AG08395 (cell line): ENCODE results near the gene RUVBL2.

ENCODE experiments used
- DNase-seq: peaks from one replicate; pipeline ENCODE4 v3.0.0; 2012; ENCODE audit warnings: mixed read lengths, low spot score

Gene RUVBL2

DNA sequence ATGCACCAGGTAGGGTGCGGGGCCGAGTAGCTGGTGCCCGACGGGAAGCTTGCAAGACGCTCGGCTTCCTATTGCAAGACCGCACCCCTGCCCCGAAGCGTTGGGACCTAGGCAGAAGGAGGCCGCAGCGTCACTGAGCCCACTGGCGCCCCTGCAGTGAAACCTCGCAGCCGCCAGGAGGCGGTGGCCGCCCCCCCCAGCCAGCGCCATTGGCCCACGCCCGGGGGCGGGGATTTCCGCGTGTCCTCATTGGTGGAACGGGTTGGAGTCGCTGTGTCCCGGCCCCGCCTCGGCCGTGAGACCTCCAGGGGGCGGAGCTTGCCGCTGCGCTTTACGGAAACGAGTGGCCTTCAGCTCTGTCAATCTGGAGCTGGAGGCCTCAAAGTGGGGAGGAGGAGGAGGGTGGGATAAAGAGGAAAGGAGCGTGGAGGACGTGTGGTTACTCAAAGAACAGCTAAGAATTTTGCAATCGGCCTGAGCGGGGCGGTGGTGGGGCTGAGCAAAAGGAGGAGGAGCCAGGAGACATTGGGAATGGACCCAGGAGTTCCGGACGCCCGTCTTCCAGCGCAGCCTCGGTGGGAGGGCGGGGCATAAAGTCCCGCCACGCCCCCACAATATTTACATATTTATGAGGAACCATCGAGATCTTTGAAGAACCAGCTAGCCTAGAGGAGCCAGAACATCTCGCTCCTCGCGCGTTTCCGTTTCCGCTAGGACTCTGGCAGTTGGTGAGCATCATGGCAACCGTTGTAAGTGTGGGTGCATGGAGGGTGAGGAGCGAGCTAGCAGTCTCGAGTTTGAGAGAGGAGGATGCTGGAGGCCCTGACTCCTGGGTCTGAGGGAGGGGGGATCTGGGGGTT is at the start of gene RUVBL2, which contains the start of gene GYS1:
TSS of gene RUVBL2 (plus strand) at position 713 of the 860 bp plus-strand sequence. CDS start at position 738, 25 bp downstream.
TSS of gene GYS1 (minus strand) at position 135 of the 860 bp plus-strand sequence. CDS start 197 bp downstream, outside the sequence.
- DNase-seq, result peak; percentile 99

DNA sequence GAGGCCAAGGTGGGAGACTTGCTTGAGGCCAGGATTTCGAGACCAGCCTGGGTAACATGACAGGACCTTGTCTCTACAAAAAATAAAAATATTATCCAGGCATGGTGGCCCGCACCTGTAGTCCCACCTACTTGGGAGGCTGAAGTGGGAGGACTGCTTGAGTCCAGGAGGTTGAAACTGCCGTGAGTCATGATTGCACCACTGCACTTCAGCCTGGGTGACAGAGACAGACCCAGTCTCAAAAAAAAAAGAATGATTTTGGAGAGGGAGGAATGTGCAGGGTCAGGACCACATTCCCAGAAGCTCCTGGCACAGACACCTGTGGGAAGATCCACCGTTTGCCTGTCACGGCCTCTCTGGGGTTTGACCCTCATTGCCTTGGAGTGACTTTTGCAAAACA is 48.3 kb upstream of the RUVBL2 start:
- DNase-seq, result no peak

DNA sequence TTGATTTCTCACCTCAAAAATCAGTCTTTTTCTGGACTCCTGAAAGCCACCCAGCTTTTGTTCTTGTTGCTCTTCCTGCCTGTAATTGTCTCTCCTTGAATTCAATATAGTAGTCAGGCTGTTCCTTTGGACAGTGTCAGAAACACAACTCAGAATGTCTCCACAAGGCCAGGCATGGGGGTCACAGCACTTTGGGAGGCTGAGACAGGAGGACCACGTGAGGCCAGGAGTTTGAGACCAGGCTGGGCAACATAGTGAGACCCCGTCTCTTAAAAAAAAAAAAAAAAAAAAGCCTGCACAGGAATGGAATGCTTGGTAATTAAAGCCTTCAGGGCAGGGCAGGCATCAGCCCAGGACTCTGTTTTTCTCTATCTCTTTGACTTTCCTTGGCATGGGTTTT is 47.9 kb upstream of the RUVBL2 start:
- DNase-seq, result no peak

GRCh38 chr19:48946463-48947257 is 47.0 kb upstream of the RUVBL2 start:
- DNase-seq, result no peak

DNA sequence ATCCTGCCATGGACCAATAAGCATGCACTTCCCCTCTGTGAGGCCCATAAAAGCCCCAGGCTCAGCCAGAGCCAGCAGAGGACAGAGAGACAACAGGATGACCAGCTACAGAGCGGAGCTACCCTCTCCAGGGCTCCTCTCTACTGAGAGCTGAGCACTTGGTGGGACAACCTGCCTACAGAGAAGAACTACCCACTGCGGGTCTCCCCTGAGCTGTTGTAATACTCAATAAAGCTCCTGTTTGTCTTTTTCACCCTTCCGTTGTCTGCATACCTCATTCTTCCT is 46.5 kb upstream of the RUVBL2 start:
- DNase-seq, result no peak

- no peak for DNase-seq
These were observed 43.5 kb upstream of the RUVBL2 start for GRCh38 chr19:48950159-48950558.

DNA sequence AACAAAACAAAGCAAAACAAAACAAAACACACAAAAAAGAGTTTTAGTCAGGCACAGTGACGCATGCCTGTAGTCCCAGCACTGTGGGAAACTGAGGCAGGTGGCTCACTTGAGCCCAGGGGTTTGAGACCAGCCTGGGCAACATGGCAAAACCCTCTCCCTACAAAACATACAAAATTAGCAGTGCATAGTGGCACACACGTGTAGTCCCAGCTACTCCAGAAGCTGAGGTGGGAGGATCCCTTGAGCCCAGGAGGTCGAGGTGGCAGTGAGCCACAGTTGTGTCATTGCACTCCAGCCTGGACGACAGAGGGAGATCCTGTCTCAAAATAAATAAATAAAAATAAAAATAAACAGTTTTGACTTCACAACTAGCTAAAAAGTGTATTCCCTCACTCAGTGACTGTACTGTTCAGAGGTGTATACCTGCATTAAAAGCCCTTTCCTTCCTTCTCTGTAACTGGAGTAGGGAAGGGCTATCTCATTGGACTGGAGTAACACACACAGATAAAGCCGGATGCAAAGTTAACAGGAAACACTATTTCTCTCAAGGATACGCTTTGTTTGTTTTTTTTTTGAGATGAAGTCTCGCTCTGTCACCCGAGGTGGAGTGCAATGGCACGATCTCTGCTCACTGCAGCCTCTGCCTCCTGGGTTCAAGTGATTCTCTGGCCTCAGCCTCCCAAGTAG is 42.7 kb upstream of the RUVBL2 start:
- no peak for DNase-seq

DNA sequence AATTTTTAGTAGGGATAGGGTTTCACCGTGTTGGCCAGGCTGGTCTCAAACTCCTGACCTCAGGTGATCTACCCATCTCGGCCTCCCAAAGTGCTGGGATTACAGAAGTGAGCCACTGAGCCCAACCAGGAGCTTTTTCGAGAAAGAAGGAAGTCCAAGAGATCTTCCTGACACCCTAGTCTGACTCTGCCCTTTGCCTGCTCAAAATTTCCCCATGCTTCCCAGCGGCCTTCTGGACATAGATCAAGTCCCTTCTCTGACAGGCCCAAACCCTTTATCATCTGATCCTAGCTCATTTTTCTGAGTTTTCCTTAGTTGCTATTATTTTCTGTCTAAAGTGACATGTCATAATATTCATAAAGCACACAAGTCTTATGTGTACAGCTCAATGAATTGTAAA is 40.5 kb upstream of the RUVBL2 start:
- DNase-seq, result no peak

GRCh38 chr19:48953990-48954594 is 39.6 kb upstream of the RUVBL2 start:
- DNase-seq, result no peak

DNA sequence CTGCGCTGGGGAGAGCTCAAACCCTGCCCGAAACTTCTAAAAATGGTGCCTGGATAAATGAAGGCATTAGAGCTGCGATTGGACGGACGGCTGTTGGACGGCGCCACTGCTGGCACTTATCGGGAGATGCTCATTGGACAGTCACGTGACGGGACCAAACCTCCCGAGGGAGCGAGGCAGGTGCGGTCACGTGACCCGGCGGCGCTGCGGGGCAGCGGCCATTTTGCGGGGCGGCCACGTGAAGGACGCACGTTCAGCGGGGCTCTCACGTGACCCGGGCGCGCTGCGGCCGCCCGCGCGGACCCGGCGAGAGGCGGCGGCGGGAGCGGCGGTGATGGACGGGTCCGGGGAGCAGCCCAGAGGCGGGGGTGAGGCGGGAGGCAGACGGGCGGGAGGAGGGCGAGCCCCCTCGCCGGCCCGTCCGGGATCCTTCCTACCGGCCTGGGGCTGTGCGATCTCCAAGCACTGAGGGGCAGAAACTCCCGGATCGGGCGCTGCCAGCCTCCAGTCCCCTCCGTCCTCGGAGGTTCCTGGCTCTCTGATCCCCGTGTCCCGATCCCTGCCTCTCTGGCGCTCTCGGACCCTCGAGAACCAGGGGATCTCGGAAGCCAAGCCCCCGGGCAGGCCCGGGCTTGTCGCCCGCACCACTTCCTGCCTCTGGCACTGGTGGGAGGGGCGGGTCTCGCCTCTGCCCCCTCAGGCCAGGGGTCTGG is 38.9 kb upstream of the RUVBL2 start, which contains the start of gene BAX:
TSS of gene BAX (plus strand) at position 281 of the 713 bp plus-strand sequence. CDS start at position 335, 54 bp downstream.
- DNase-seq, result peak; percentile 97

GRCh38 chr19:48955308-48955958 is 38.3 kb upstream of the RUVBL2 start:
- no peak for DNase-seq

- no peak for DNase-seq
These were observed 35.7 kb upstream of the RUVBL2 start for GRCh38 chr19:48958006-48958405.

GRCh38 chr19:48959341-48960239 is 34.1 kb upstream of the RUVBL2 start:
- no peak for DNase-seq

DNA sequence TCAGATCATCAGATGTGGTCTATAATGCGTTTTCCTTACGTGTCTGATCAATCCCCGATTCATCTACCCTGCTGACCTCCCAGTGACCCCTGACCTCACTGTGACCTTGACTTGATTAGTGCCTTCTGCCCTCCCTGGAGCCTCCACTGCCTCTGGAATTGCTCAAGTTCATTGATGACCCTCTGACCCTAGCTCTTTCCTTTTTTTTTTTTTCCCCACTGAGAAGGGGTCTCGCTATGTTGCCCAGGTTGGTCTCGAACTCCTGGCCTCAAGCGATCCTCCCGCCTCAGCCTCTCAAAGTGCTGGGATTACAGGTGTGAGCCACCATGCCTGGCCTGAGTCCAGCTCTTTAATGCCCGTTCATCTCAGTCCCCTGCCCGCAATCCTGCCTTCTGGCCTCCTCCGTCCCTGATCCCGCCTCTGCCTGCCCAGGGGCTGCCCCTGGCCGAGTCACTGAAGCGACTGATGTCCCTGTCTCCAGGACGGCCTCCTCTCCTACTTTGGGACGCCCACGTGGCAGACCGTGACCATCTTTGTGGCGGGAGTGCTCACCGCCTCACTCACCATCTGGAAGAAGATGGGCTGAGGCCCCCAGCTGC is 32.5 kb upstream of the RUVBL2 start:
- no peak for DNase-seq

GRCh38 chr19:48961673-48962028 is 32.0 kb upstream of the RUVBL2 start:
- no peak for DNase-seq

DNA sequence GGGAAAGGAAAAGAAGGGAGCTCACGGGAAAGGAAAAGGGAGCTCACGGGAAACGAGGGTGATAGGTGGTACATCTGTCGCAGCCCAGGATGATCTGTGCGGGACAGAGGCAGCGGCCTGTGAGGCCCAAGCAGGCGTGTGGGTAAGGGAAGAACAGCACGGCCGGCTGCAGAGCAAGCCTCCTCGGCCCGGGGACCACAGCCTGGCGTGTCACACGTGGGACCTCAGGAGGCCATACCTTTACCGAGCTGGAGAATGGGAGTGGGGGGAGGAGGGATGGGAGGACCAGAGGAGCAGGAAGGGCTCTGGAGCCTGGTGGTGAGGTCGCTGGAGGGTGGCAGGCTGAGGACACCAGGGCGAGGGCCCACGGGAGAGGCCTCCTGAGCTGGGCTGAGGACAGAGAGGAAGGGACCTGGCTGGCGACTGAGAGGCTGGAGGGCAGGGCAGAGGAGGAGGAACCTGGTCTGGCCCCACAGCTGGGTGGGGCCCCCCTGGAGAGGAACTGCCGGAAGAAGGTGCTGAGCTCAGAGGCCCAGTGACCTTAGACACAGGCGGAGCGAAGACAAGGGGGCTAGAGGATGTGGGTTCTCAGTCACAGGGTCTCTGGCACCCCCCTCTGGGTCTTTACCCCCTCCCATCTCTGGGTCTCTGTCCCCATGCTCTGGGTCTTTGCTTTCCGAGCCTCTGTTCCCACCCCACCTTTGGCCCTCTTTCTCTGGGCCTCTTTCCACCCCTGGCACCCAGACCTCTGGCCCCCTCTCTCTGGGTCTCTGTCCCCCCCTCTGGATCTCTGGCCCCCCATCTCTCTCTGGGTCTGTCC is 31.4 kb upstream of the RUVBL2 start:
- no peak for DNase-seq

GRCh38 chr19:48962849-48963165 is 30.9 kb upstream of the RUVBL2 start:
- no peak for DNase-seq

DNA sequence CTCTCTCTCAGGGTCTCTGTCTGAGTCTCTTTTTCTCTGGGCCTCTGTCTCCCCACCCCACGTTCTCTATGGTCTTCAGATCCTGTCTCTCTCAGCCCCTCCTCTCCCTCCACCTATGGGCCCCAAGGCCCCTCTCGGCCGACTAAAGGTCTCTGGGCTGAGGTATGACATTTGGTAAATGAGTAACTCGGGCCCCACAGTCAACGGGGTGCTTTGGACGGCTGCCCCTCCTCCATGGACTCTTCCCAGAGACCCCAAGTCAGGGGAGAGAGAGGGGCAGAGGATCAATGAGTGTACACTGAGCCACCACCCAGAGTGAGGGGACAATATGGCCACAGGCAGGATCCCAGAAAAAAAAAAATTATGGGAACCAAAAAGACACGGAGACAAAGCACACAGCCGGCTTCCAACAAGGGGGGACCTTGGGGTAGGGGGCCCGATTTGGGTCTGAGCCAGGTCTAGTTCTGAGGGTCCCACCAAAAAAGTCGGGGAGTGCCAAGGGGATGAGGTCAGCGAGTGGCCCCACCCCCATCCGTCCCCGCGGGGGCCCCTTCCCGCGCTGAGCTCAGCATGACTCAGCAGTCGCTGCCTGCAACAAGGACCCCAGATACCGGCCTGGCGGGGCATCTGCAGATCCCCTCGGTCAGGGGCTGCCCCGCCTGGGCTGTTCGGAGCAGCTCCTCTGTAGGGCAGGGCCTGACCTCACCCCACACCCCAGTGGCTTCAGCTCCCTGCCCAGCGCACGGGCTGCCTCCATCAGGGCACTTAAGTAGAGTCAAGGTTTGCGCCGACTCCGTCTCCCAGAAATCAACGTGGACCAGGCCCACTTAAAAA is 30.1 kb upstream of the RUVBL2 start:
- DNase-seq, result peak; percentile 80
